ENCODE measurements around the gene CHRDL2.

GRCh38 chr11:74677131-74677530 is 54.1 kb downstream of the CHRDL2 start:
- TF ChIP-seq CTCF (conservative IDR thresholded peaks at IDR 0.05 in 1 of 2, IDR thresholded peaks at IDR 0.05 in 1 of 2; ENCODE audit: low read depth in 1 of 2, low read length in 2 of 2) (no peak), EZH2 (IDR thresholded peaks at IDR 0.05; ENCODE audit: low read length, missing control alignments) (no peak)
